Endodermal cell (in vitro differentiated cells): ENCODE results near the gene COX15. TPM values are rescaled to one million over a fixed set of nuclear protein-coding genes. Genes with fewer than 3 reads are reported as not detected.
A peak's percentile ranks its signal among the peaks of the same experiment; 100 is the strongest.

Experiments
- DNase-seq: peaks from one replicate; pipeline ENCODE4 v3.0.0-alpha.2; 2017
- H3K27ac ChIP-seq: 2 replicates; pipeline ENCODE4 v1.5.1; 2013; ENCODE audit warnings: mild to moderate bottlenecking, low read depth, low read length, moderate library complexity
- H3K27me3 ChIP-seq: 2 replicates; pipeline ENCODE4 v1.6.1; 2013; ENCODE audit warnings: mild to moderate bottlenecking, low read length, moderate library complexity; ENCODE audit not compliant: insufficient read depth, control insufficient read depth, poor library complexity, severe bottlenecking
- H3K36me3 ChIP-seq: 2 replicates; pipeline ENCODE4 v1.7.0; 2013; ENCODE audit warnings: mild to moderate bottlenecking, low read length, moderate library complexity; ENCODE audit not compliant: control insufficient read depth, insufficient read depth
- H3K4me1 ChIP-seq: one replicate; pipeline ENCODE4 v1.7.0; 2013; ENCODE audit warnings: low read length; ENCODE audit not compliant: control insufficient read depth, insufficient read depth
- H3K4me3 ChIP-seq: 2 replicates; pipeline ENCODE4 v1.5.1; 2013; ENCODE audit warnings: mild to moderate bottlenecking, low read length, moderate library complexity
- H3K9ac ChIP-seq: 2 replicates; pipeline ENCODE4 v1.6.1; 2013; ENCODE audit warnings: mild to moderate bottlenecking, low read length, moderate library complexity; ENCODE audit not compliant: poor library complexity, severe bottlenecking; ENCODE audit errors: extremely low read depth
- H3K9me3 ChIP-seq: 2 replicates; pipeline ENCODE4 v1.6.1; 2013; ENCODE audit warnings: mild to moderate bottlenecking, low read length, moderate library complexity; ENCODE audit not compliant: control insufficient read depth
- H3K27ac Mint-ChIP-seq: 2 replicates; pipeline ENCODE4 v1.8.0; 2020; ENCODE audit warnings: mixed read lengths
- H3K27me3 Mint-ChIP-seq: 2 replicates; pipeline ENCODE4 v1.8.0; 2021; ENCODE audit warnings: mild to moderate bottlenecking, mixed read lengths; ENCODE audit not compliant: insufficient read depth
- H3K36me3 Mint-ChIP-seq: 2 replicates; pipeline ENCODE4 v1.8.0; 2020; ENCODE audit warnings: low read depth, mixed read lengths
- H3K4me1 Mint-ChIP-seq: 2 replicates; pipeline ENCODE4 v1.8.0; 2020; ENCODE audit warnings: mixed read lengths
- H3K4me3 Mint-ChIP-seq: 2 replicates; pipeline ENCODE4 v1.8.0; 2020; ENCODE audit warnings: mild to moderate bottlenecking, moderate library complexity, mixed read lengths
- H3K9me3 Mint-ChIP-seq: 2 replicates; pipeline ENCODE4 v1.8.0; 2020; ENCODE audit warnings: mild to moderate bottlenecking, mixed read lengths
- CTCF ChIP-seq: fragments of 200-600 bp; sonication (generic); conservative IDR thresholded peaks from 2 replicates; pipeline ENCODE4 v1.5.0; 2021; ENCODE audit warnings: antibody characterized with exemption, mild to moderate bottlenecking
- WGBS, 2 experiments: methylation state at CpG; one replicate each; pipeline versions ENCODE4 v1.1.5 to v1.1.7; 2013; ENCODE audit warnings: missing lambda C conversion rate in 2 of 2, mixed read lengths in 1 of 2; ENCODE audit not compliant: insufficient coverage in 1 of 2, insufficient read length in 1 of 2; 5-methylcytosine and 5-hydroxymethylcytosine counted together
- long read RNA-seq, 4 experiments: library from polyadenylated mRNA in 2 of 4; library from RNA in 1 of 4; library from capped mRNA in 1 of 4; stranded (forward) in 3 of 4; unstranded in 1 of 4; transcript quantifications; one replicate each; pipeline ENCODE4 v2.0.0, GENCODE V29; 2020 to 2021; ENCODE audit warnings: inconsistent platforms in 1 of 4
- polyA plus RNA-seq, 2 experiments: library from polyadenylated mRNA; stranded (reverse); fragments of 50-300 nt; gene quantifications; one replicate each; pipeline ENCODE4 v1.2.3, GENCODE V29; 2013
- total RNA-seq, 2 donors: library from RNA; stranded (reverse); fragmentation: NEBNext Ultra II Directional in 1 of 2; extraction: Animal tissue kit (Norgen Biotek cat#: 25700) in 1 of 2; gene quantifications; 2 replicates in 1 of 2; 3 replicates in 1 of 2; pipeline ENCODE4 v1.2.1, GENCODE V29; 2021

Gene COX15
- total RNA-seq: 10 to 100 TPM; 39.0 to 42.6 TPM
- polyA plus RNA-seq (2013, experiment 1 of 2): 38.5 TPM
- 35.2 TPM for polyA plus RNA-seq (2013, experiment 2 of 2)
- long read RNA-seq, experiment 1, partial matches to known transcripts: 5 of 10 reads
- long read RNA-seq, experiment 1, other reads (novel, unspliced or antisense): 2 of 10 reads
- long read RNA-seq, experiment 2, transcript COX15-201 (9 exons, 2,356 nt): major isoform, 48 of 68 reads
- long read RNA-seq, experiment 2, transcript COX15-202 (9 exons, 2,788 nt): minor isoform, 5 of 68 reads
- long read RNA-seq, experiment 2, partial matches to known transcripts: 3 of 68 reads
- long read RNA-seq, experiment 2, other reads (novel, unspliced or antisense): 12 of 68 reads
- long read RNA-seq, experiment 3, transcript COX15-201 (9 exons, 2,356 nt): major isoform, 118 of 136 reads
- long read RNA-seq, experiment 3, transcript COX15-202 (9 exons, 2,788 nt): minor isoform, 9 of 136 reads
- long read RNA-seq, experiment 3, partial matches to known transcripts: 3 of 136 reads
- long read RNA-seq, experiment 3, other reads (novel, unspliced or antisense): 6 of 136 reads
- long read RNA-seq, experiment 4, transcript COX15-201 (9 exons, 2,356 nt): major isoform, 22 of 42 reads
- long read RNA-seq, experiment 4, transcript COX15-202 (9 exons, 2,788 nt): minor isoform, 6 of 42 reads
- long read RNA-seq, experiment 4, partial matches to known transcripts: 9 of 42 reads
- long read RNA-seq, experiment 4, other reads (novel, unspliced or antisense): 5 of 42 reads

GRCh38 chr10:99732033-99732842 is at the start of gene COX15, which contains the start of gene CUTC:
TSS of gene COX15 (minus strand) at chr10:99732127. CDS start at chr10:99732049, 78 bp downstream.
TSS of gene CUTC (plus strand) at chr10:99732234. CDS start at chr10:99732349, 115 bp downstream.
- peaks cover 8% of the 10 kb centered on the region for H3K4me1 Mint-ChIP-seq

GRCh38 chr10:99779335-99779734 is 47.4 kb upstream of the COX15 start:
- TF ChIP-seq CTCF: no peak
- Histone ChIP-seq H3K4me3 (no peak overlapping the region), H3K4me1 (peaks cover 4% of the 10 kb centered on the region), H3K9ac (no peak overlapping the region), H3K27ac (peak overlapping the region; percentile 40), H3K9me3 (no peaks in the 10 kb centered on the region), H3K36me3 (no peaks in the 10 kb centered on the region), H3K27me3 (no peaks in the 10 kb centered on the region)
- Mint-ChIP-seq H3K4me1 (peaks cover 12% of the 10 kb centered on the region), H3K4me3 (no peak overlapping the region), H3K36me3 (no peaks in the 10 kb centered on the region), H3K27ac (no peak overlapping the region), H3K27me3 (no peaks in the 10 kb centered on the region), H3K9me3 (no peaks in the 10 kb centered on the region)
- DNase-seq: no peak
- 71 to 80% methylated on average over 4 of the region's 4 CpGs for WGBS, 2 experiments

More at GRCh38 chr10:99732033-99732842, at the start of gene COX15, which contains the start of gene CUTC:
- H3K27me3 Mint-ChIP-seq: no peaks in the 10 kb centered on the region
- DNase-seq: peak; percentile 99
- Histone ChIP-seq H3K4me1 (no peaks in the 10 kb centered on the region), H3K9ac (peak within 1 kb of the TSS; percentile 87), H3K36me3 (peaks cover 35% of the 10 kb centered on the region), H3K27me3 (no peaks in the 10 kb centered on the region), H3K27ac (peak within 1 kb of the TSS; percentile 84), H3K4me3 (peak within 1 kb of the TSS; percentile 99), H3K9me3 (no peaks in the 10 kb centered on the region)
- peak within 1 kb of the TSS; percentile 98 for H3K4me3 Mint-ChIP-seq
- WGBS, 2 experiments: 0 to 1% methylated on average over 38 to 73 of the region's 73 CpGs
- H3K36me3 Mint-ChIP-seq: peaks cover 28% of the 10 kb centered on the region
- peak within 1 kb of the TSS; percentile 100 for H3K27ac Mint-ChIP-seq
- TF ChIP-seq CTCF: peak; percentile 74
- no peaks in the 10 kb centered on the region for H3K9me3 Mint-ChIP-seq
